NCI-H2196 treated with DMSO at 0.1 percent for 48 hours (cell line): ENCODE data around the gene ABCC2.

Experiments used
- DNase-seq: peaks from one replicate; lab custom pipeline; 2025; ENCODE audit not compliant: unreplicated experiment; lab: John Stamatoyannopoulos, UW

The ABCC2 gene

DNA sequence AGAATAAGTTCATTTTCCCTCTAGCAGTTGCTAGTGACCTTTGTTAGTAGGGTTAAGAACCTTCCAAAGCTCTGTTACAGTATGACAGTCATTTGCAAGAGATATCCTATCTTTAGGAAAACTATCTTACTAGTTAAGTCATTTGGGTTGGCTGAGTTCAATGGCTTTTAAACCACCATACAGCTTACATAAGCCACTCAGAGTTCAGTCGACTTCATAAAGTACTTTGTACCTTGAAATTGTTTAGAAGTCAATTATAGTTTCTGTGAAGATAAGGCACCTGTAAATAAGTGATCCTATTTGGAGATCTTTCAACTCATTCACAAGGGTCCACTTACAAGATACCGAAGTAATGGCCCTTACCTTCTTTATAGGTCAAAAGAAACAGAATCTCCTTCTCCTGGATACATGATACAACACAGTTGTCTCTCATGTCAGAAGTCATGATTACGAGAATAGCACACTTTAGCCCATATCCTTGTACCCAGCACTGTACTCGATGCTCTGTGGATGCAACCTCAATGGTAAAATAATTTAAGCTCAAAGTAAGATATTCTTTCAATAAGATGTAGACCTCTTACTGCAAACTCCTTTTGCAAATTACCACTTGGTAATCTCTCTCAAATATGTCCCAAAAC is 11.9 kb upstream of the ABCC2 start:
- DNase-seq: no peak

DNA sequence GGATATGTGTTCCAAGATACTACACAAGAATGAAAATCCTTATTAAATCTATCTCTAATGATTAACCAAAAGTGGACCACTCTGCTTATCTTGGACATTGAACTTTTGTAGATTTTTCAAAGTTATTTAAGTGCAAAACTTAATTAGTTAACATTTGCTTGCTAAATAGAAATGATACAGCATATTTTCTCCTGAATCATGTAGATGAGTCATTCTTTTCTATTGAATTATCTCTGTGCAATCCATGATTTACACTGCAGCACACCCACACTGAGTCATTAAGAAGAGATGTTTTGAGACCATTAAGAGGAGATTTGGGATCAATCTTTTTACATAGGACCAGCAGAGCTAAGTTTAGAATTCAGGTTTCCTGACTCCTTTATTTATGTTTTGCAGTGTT is 6.6 kb upstream of the ABCC2 start:
- DNase-seq: no peak

DNA sequence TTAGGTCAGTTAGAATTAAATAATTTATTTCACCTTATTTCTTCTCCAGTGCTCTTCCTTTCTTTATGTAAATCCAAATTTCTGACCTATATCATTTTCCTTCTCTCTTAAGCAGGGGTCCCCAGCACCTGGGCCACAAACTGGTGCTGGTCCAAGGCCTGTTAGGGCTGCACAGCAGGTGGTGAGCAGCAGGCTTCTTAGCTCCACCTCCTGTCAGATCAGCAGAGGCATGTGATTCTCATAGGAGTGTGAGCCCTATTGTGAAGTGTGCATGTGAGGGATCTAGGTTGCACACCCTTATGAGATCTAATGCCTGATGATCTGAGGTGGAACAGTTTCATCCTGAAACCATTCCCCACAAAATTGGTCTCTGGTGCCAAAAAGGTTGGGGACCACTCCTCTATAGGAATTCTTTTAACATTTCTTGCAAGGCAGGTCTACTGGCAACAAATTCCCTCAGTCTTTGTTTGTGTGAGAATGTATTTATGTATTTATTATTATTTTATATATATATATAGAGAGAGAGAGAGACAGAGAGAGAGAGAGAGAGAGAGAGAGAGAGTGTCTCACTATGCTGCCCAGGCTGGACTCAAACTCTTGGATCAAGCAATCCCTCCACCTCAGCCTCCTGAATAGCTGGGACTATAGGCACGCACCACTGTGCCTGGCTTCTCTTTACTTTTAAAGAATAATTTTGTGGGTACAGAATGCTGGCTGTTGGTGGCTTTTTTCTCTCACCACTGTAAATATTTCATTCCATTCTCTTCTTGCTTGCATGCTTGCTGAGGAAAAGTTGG is 4.3 kb upstream of the ABCC2 start:
- no peak for DNase-seq

DNA sequence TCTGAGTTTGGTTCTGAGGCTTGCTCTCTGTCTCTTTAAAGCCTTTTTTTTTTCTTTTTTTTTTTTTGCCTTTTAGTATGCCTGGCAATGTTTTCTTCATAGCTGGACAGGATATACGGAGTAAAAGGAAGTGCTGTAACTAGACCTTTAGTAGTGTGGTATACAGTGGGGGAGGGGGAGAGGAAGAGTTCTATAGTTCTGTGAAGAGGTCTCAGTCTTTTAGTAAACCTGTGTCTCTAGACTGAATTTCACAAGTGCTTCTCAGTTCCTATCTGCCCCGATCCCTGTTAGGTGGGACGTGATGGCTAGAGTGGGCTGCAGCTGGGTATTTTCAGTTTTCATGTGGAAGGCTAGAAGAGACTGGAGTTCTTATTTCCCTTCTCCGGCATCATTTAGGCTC is 3.1 kb upstream of the ABCC2 start:
- DNase-seq: no peak

DNA sequence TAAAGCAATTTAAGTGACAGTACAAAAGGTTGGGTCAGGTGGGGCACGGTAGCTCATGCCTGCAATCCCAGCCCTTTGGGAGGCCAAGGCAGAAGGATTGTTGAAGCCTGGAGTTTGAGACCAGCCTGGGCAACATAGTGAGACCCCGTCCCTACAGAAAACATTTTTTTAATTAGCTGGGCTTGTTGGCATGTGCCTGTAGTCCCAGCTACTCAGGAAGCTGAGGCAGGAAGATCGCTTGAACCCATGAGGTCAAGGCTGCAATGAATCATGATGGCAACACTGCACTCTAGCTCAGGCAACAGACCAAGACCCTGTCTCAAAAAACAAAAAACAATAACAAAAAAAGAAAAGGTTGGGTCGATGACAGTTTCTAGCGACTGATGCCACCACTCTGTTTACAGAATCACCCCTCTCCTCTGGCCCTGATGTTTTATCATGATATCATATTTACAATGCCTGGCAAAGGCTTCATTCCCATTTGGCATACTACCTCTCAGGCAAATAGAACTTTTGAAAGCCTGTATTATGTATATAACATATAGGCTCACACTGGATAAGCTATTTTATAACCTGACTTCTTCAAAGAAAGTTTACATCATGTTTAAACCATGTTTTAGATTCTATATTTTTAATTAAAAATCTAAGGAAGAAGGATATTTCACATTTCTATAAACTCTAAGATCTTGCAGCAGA is 558 bp upstream of the ABCC2 start:
- DNase-seq: no peak

DNA sequence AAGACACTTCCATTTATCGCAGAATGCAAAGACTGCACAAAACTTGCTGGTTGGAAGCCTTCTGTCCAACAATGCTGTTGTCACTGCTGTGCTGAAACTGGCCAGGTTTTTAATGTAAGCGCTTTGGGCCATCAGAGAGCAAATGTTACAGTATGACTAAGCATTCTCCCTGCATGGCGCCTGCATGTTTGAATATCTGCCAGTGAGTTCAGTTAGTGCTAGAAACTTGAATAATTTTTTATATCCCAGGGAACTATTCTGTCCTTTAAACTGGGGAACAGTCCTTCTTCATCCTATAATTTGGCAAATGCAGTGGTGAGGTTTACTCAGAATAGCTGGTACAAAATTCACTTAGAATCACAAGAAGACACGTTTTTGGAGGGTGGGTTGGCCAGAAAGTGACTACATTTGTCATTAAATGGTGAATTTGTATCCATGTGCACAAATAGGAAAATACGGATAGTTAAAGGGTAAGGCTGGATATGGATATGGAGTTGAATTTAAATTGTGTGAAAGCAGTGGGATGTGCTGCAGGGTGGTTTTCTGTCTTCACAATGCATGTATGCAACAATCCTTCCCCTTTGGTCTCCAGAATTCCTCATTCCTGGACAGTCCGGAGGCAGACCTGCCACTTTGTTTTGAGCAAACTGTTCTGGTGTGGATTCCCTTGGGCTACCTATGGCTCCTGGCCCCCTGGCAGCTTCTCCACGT is 1.7 kb downstream of the ABCC2 start:
- DNase-seq: no peak

DNA sequence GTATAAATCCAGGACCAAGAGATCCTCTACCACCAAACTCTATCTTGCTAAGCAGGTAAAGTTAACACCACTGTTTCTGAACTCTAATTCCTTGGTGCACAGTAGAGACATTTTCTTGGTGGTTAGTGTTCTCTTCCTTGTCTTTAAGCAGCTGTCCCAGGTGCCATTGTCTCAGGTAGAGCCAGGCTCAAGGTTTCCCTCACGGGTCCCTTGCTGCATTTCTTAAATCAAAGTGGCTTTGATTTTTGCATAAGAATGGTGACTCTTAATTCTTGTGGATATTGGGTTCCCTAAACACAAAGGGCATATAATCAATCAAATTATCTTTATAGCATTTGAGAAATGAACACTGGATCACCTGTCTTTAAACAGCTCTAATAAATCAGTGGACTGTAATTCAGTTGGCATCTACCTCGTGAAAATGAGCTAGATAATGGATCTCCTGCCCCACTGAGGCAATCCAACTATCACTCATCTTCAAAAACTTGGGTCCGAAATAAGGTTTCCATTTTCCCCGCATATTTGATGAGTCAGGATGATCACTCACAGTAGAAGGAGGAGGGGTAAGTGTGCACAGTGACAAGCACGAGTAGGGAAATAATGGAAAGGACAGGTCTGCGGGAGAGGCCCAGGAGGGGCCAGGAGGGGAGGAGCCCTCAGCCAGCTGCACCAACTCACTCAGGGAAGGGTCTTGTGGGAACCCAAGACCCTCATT is 2.4 kb downstream of the ABCC2 start:
- no peak for DNase-seq

DNA sequence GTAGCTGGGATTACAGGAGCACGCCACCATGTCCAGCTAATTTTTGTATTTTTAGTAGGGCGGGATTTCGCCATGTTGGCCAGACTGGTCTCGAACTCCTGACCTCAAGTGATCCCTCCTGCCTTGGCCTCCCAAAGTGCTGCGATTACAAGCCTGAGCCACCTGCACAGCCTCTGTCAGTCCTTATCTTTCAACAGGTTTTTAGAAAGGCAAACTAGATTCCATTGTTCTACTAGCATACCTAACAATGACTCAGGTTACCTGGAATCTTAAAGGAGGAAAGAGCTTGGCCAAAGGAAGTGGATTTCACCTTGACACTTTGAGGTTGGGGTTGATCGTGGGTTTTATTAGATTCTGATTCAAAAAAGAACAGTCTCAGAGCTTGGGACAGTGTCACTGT is 3.2 kb downstream of the ABCC2 start:
- no peak for DNase-seq

DNA sequence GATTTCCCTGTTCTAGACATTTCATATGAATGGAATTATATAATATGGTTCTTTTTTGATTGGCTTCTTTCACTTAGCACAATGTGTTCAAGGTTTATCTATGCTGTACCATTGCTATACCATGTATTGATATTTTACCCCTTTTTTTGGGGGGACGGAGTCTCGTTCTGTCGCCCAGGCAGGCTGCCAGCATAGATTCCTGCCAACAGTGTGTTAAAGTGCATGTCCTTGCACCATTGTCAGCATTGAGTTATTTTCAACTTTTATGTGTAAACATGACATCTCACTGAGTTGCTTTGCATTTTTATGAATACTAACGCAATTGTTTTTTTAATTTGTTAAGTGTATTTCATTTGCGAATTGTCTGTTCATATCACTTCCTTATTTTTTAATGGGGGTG is 4.9 kb downstream of the ABCC2 start:
- no peak for DNase-seq

DNA sequence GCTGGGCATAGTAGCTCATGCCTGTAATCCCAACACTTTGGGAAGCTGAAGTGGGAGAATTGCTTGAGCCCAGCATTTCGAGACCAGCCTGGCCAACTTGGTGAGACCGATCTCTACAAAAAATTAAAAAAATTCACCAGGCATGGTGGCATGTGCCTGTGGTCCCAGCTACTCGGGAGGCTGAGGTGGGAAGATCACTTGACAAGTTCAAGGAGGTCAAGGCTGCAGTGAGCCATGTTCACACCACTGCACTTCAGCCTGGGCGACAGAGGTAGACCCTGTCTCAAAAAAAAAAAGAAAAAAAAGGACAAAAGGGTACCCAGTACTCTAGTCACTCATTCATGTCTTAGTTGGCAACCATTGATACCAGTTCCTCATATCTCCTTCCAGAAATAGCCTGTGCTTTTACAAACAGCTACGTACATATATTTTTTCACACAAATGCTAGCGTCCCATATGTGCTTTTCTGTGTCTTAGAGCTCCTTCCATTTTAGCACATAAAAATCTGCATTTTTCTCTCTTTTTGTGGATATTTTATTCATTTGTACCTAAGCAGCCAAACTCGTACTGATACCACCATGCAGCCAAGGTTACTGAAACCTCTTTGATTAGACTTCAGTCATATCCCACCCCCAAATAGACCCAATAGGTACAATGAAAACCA is 5.5 kb downstream of the ABCC2 start:
- no peak for DNase-seq

DNA sequence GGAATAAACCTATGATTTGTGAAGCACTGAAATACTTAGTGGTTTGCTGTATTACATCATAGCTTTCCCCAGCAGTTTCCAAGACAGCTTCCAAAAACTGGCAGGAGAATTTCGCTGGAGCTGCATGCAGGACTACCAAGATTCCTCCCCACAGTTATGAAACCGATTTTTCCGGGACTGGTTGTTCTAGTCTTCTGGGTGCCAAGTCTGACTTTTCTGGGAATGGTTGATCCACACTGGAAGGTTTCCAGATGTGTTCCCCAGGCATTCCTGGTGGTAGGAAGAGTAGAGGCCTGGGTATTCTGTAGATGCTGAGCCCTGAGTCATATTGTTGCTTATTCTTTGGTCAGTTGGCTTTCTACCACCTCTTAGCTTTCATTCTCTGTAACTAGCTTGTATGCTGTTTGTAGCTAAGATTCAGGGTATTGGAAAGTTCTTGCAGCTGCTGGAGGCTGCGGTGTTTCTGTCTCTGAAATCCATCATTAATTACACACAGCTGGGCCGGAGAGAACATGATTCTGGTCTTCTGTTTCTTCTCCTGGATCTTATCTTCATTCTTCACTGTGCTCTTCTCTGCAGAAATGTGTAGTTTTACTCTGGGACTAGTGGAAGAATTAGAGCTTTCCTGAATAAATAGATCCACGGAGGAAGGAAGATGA is 6.3 kb downstream of the ABCC2 start:
- no peak for DNase-seq

DNA sequence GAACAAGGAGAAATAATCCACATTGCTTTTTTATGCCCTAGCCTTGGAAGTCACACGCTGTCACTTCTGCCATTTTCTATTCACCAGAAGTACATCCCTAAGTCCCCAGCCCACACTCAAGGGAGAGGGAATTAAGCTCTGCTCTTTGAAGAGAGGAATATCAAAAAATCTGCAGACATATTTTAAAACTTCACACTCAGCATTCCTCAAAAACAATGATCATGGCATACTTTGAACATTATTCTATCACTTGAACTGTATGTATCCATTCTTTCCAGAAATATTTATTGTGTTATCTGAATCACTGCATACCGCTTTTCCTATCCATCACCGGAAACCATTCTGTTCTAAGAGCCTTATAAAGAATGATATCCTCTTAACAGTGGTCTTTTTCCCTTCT is 9.4 kb downstream of the ABCC2 start:
- DNase-seq: no peak

DNA sequence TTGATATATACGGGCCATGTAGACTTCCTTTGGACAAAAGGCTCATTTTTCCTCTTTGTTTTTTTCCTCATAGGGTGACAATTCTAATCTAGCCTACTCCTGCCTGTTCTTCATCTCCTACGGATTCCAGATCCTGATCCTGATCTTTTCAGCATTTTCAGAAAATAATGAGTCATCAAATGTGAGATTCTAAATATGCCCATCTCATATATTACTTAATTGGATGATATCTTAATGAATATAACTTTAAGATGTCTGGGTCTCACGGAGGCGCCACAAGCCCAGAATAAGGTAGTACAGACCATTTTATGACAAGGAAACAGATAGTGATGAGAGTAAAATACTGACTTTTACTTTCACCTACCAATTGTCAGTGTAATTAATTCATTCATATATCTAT is 11.4 kb downstream of the ABCC2 start:
- DNase-seq: no peak

DNA sequence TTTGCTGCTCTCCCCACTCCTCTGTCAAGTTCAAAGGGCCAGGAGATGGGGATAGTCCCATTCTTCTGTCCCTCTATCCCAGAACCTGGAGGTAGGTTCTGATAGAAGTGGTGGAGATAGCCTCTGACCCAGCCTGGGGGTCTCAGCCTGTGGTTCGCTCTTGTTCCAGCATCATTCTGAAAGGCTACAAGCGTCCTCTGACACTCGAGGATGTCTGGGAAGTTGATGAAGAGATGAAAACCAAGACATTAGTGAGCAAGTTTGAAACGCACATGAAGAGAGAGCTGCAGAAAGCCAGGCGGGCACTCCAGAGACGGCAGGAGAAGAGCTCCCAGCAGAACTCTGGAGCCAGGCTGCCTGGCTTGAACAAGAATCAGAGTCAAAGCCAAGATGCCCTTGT is 14.5 kb downstream of the ABCC2 start:
- DNase-seq: no peak

DNA sequence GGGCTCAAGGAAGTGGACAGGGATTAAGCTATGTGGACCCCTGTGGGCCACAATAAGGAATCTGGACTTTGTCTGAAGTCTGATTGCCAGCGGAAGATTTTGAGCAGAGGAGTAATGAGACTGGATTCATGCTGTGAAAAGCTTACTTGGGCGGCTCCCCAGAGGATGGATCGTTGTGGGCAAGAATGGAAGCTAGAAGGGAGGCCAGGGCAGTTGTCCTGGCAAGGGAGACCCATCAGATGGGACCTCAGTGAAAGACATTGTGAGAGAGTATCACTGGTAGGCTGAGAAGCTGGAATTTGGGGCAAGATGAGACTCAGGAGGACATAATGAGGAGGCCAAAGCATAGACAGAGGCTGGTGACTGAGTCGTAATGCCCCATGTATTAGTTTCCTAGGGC is 15.6 kb downstream of the ABCC2 start:
- no peak for DNase-seq

DNA sequence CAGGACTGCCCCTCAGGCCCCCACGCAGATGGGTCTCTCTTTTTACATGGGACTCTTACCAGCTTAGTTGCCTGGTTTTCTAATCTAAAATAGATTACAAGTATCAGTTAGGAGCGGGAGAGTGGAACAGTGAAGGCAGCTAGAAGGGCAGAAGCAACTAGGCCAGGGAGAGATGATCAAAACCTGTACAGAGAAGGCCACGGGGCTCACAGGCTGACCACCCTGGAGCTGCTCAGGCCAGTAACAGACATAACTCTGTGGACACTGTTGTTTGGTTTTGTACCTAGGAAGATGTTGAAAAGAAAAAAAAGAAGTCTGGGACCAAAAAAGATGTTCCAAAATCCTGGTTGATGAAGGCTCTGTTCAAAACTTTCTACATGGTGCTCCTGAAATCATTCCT is 16.5 kb downstream of the ABCC2 start:
- no peak for DNase-seq

DNA sequence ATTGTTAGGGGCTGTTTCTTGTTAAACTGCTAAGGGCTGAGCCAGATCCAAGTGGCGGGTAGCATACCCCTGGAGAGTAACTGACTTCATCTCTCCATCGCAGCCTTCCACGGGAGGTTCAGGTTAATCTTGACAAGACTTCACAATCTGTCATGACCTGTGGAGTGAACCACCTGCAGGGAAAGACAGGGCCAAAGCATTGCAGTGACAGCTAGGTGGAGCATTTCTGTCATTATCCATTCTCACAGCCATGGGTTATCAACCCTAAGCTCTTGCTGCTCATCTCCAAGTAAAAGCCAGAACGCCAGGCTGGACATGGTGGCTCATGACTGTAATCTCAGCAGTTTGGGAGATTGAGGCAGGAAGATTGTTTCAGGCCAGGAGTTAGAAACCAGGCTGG is 17.2 kb downstream of the ABCC2 start:
- DNase-seq: no peak

DNA sequence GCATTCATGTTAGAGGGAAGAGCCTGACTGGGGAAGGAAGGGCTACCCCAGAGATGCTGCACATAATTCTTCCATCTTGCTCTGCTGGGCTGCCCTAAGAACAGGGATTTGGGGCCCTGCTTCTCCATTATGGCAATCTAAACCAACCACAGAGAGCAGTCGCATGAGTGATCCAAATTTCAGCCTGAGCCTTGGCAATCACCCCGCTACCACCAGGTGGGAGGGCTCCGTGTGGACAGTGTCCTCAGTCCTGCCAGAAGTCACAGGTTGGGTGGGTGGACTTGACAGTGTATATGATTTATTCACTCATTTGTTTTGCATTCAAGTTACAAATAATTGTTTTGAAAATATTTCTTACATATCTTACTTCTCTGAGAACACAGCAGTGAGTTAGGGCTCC is 22.0 kb downstream of the ABCC2 start:
- DNase-seq: no peak

DNA sequence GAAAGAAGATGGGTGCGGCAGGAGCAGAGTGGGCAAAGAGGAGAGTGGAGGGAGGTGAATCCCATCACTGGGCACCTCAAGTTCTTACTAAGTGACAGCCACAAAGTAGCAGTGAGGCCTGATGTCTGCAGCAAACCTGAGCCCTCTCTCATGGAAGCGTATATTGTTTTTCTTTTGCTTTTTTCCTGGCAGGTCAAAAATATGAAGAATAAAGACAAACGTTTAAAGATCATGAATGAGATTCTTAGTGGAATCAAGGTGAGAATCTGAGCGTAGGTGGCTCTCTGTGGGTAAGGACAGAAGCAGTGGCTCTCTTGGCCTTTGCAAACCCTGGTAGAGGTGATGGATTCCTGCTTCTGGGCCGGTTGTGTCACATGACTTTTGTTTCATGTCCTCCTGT is 22.8 kb downstream of the ABCC2 start:
- no peak for DNase-seq

DNA sequence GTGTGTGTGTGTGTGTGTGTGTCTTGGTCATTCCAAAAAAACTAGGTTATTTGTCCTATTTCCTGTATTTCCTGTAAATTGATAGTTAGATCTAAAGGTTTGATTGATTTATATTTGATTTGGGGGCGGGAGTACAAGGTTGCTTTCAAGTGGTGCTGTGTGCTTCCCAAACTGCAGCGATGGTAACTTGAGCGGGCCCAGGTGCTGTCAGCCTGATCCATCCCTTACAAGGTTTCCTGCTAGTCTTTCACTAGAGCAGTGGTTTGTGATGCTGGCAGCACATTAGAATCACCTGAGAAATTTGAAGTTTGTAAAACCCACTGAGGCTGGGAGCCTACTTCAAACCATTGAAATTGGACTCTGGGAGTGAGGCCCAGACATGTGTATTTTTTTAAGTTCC is 23.7 kb downstream of the ABCC2 start:
- DNase-seq: no peak
